HepG2 (cell line): ENCODE results near the gene IQCN. TPM values are rescaled to one million over a fixed set of nuclear protein-coding genes. Genes with fewer than 3 reads are reported as not detected.
A peak's percentile ranks its signal among the peaks of the same experiment; 100 is the strongest.

Experiments
- HIVEP1 ChIP-seq: sonication (generic); formaldehyde crosslinking; IDR thresholded peaks from 2 replicates; pipeline ENCODE4 v1.4.0; 2020; ENCODE audit warnings: mild to moderate bottlenecking, missing genetic modification reagents
- HMG20B ChIP-seq: conservative IDR thresholded peaks from 2 replicates; pipeline ENCODE4 v1.6.1; 2016; ENCODE audit warnings: missing genetic modification reagents, missing compliant biosample characterization
- JUN ChIP-seq: sonication (generic); formaldehyde crosslinking; IDR thresholded peaks from 2 replicates; pipeline ENCODE4 v1.4.0; 2020; ENCODE audit warnings: mild to moderate bottlenecking, missing genetic modification reagents
- MED1 ChIP-seq: sonication (generic); formaldehyde crosslinking; IDR thresholded peaks from 2 replicates; pipeline ENCODE4 v1.4.0; 2020; ENCODE audit warnings: missing genetic modification reagents
- RNF2 ChIP-seq: fragments of 450-650 bp; conservative IDR thresholded peaks from 2 replicates; pipeline ENCODE4 v1.6.1; 2016; ENCODE audit warnings: low read depth
- SNAPC4 ChIP-seq: sonication (generic); formaldehyde crosslinking; IDR thresholded peaks from 2 replicates; pipeline ENCODE4 v1.4.0; 2020; ENCODE audit warnings: mild to moderate bottlenecking, missing genetic modification reagents
- ZMAT3 ChIP-seq: sonication (generic); formaldehyde crosslinking; conservative IDR thresholded peaks from 2 replicates; pipeline ENCODE4 v1.7.0; 2021; ENCODE audit warnings: missing genetic modification reagents
- ZNF225 ChIP-seq: sonication (generic); formaldehyde crosslinking; IDR thresholded peaks from 2 replicates; pipeline ENCODE4 v1.4.0; 2020; ENCODE audit warnings: mild to moderate bottlenecking, missing genetic modification reagents
- ZNF296 ChIP-seq: sonication (generic); formaldehyde crosslinking; conservative IDR thresholded peaks from 2 replicates; pipeline ENCODE4 v1.5.0; 2020; ENCODE audit warnings: mild to moderate bottlenecking, missing genetic modification reagents
- ZNF33A ChIP-seq: sonication (generic); formaldehyde crosslinking; IDR thresholded peaks from 2 replicates; pipeline ENCODE4 v1.5.1; 2020; ENCODE audit warnings: missing genetic modification reagents, mild to moderate bottlenecking, moderate library complexity, borderline replicate concordance
- ZNF484 ChIP-seq: sonication (generic); formaldehyde crosslinking; IDR thresholded peaks from 2 replicates; pipeline ENCODE4 v1.5.1; 2020; ENCODE audit warnings: mild to moderate bottlenecking, low read depth, missing genetic modification reagents, borderline replicate concordance
- ZNF746 ChIP-seq: sonication (generic); formaldehyde crosslinking; IDR thresholded peaks from 2 replicates; pipeline ENCODE4 v1.8.0; 2022; ENCODE audit warnings: mild to moderate bottlenecking, missing genetic modification reagents
- ZNF891 ChIP-seq: sonication (generic); formaldehyde crosslinking; IDR thresholded peaks from 2 replicates; pipeline ENCODE4 v1.5.0; 2020; ENCODE audit warnings: mild to moderate bottlenecking, missing genetic modification reagents
- ZSCAN20 ChIP-seq: sonication (generic); formaldehyde crosslinking; IDR thresholded peaks from 2 replicates; pipeline ENCODE4 v1.4.0; 2020; ENCODE audit warnings: missing genetic modification reagents, mild to moderate bottlenecking, borderline replicate concordance
- polyA plus RNA-seq, 8 experiments: library from polyadenylated mRNA; depleted of rRNA in 3 of 8; stranded (reverse) in 7 of 8; unstranded in 1 of 8; fragments of >200 nt; fragmentation: Illumina TruSeq in 4 of 8; extraction: Trizol in 4 of 8; gene quantifications; 2 replicates each; pipeline versions ENCODE4 v1.2.1 to v1.2.3, GENCODE V29; 2011 to 2016; ENCODE audit warnings: low read depth in 4 of 8, missing spikeins in 1 of 8, mixed read lengths in 1 of 8; ENCODE audit not compliant: insufficient read depth in 1 of 8
- total RNA-seq, 5 experiments: library from RNA; depleted of rRNA; stranded (reverse); fragments of >200 nt; fragmentation: Illumina TruSeq; extraction: Trizol; gene quantifications; 2 replicates each; pipeline ENCODE4 v1.2.3, GENCODE V29; 2016; ENCODE audit warnings: low read depth in 1 of 5
- TF ChIP-seq, protein P1 (sequence below): sonication (generic); formaldehyde crosslinking; IDR thresholded peaks from 2 replicates; pipeline ENCODE4 v1.4.0; 2020; ENCODE audit warnings: missing genetic modification reagents, mild to moderate bottlenecking, borderline replicate concordance
- TF ChIP-seq, protein P2 (sequence below): sonication (generic); formaldehyde crosslinking; IDR thresholded peaks from 2 replicates; pipeline ENCODE4 v1.4.0; 2020; ENCODE audit warnings: missing genetic modification reagents
- TF ChIP-seq, protein P3 (sequence below): sonication (generic); formaldehyde crosslinking; IDR thresholded peaks from 2 replicates; pipeline ENCODE4 v1.4.0; 2020; ENCODE audit warnings: mild to moderate bottlenecking, missing genetic modification reagents
- TF ChIP-seq, protein P4 (sequence below): sonication (generic); formaldehyde crosslinking; conservative IDR thresholded peaks from 2 replicates; pipeline ENCODE4 v1.8.0; 2022; ENCODE audit warnings: mild to moderate bottlenecking, moderate library complexity, missing genetic modification reagents

The IQCN gene
- total and polyA plus RNA-seq, 2 of the 13 experiments (the other 11 are each of a cell fraction or from before 2014, with no cell fraction given) = 0.04 to 0.18 TPM

DNA sequence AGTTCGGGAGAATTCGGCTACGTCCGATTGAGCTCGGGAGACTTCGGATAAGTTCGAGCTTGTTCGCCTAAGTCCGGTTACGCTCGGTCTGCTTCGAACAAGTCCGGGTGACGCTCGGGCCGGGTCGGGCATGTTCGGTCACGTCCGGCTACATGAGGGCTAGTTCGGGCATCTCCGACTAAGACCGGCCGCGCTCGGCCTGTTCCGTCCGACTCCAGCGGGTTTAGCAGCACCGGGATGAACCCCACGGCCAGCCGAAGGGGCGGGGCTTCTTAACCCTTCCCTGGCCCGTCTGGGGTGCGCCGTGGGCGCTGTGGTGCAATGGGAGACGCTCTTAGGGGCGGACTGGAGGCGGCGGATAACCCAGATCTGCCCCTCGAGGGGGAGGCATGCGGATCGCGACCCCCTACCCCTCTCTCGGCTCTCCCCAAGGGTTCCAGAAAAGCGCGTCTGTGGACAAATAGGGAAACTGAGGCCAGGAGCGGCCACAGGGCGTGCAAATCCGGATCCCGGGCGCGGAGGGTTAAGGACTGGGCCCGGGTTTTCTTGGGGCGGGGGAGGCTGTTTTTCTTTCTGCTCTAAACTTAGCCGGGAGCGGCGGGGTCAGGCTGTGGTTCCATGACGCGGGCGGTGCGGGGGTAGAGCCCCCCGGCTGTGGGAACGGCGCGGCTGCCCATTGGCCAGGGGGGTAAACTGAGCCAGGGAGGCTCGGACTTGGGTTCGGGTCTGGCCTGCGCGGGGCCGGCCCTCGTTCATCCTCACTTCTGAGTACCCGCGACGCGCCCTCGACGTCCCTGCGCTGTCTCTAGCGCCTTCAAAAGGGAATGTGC lies 49.5 kb downstream of the IQCN start (continued):
- TF ChIP-seq SNAPC4 (CRISPR knock-in tag) = 0 out of 2 replicates have a peak, but pooled peaks have one; percentile 36
- TF ChIP-seq RNF2 = no peak
- TF ChIP-seq, protein P1, sequence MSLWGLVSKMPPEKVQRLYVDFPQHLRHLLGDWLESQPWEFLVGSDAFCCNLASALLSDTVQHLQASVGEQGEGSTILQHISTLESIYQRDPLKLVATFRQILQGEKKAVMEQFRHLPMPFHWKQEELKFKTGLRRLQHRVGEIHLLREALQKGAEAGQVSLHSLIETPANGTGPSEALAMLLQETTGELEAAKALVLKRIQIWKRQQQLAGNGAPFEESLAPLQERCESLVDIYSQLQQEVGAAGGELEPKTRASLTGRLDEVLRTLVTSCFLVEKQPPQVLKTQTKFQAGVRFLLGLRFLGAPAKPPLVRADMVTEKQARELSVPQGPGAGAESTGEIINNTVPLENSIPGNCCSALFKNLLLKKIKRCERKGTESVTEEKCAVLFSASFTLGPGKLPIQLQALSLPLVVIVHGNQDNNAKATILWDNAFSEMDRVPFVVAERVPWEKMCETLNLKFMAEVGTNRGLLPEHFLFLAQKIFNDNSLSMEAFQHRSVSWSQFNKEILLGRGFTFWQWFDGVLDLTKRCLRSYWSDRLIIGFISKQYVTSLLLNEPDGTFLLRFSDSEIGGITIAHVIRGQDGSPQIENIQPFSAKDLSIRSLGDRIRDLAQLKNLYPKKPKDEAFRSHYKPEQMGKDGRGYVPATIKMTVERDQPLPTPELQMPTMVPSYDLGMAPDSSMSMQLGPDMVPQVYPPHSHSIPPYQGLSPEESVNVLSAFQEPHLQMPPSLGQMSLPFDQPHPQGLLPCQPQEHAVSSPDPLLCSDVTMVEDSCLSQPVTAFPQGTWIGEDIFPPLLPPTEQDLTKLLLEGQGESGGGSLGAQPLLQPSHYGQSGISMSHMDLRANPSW (CRISPR knock-in tag) = 0 out of 2 replicates have a peak, but pooled peaks have one; percentile 42
- TF ChIP-seq, protein P2, sequence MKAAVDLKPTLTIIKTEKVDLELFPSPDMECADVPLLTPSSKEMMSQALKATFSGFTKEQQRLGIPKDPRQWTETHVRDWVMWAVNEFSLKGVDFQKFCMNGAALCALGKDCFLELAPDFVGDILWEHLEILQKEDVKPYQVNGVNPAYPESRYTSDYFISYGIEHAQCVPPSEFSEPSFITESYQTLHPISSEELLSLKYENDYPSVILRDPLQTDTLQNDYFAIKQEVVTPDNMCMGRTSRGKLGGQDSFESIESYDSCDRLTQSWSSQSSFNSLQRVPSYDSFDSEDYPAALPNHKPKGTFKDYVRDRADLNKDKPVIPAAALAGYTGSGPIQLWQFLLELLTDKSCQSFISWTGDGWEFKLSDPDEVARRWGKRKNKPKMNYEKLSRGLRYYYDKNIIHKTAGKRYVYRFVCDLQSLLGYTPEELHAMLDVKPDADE = no peak
- no peak for TF ChIP-seq ZNF484 (CRISPR knock-in tag)
- no peak for TF ChIP-seq MED1 (CRISPR knock-in tag)
- TF ChIP-seq HIVEP1 (CRISPR knock-in tag) = no peak; the same call in 1 of the 2 replicates
- TF ChIP-seq, protein P3, sequence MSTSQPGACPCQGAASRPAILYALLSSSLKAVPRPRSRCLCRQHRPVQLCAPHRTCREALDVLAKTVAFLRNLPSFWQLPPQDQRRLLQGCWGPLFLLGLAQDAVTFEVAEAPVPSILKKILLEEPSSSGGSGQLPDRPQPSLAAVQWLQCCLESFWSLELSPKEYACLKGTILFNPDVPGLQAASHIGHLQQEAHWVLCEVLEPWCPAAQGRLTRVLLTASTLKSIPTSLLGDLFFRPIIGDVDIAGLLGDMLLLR (CRISPR knock-in tag) = no peak
- TF ChIP-seq ZNF746 (CRISPR knock-in tag) = no peak
- TF ChIP-seq JUN (CRISPR knock-in tag) = no peak
- TF ChIP-seq, protein P4, sequence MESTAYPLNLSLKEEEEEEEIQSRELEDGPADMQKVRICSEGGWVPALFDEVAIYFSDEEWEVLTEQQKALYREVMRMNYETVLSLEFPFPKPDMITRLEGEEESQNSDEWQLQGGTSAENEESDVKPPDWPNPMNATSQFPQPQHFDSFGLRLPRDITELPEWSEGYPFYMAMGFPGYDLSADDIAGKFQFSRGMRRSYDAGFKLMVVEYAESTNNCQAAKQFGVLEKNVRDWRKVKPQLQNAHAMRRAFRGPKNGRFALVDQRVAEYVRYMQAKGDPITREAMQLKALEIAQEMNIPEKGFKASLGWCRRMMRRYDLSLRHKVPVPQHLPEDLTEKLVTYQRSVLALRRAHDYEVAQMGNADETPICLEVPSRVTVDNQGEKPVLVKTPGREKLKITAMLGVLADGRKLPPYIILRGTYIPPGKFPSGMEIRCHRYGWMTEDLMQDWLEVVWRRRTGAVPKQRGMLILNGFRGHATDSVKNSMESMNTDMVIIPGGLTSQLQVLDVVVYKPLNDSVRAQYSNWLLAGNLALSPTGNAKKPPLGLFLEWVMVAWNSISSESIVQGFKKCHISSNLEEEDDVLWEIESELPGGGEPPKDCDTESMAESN = no peak
- TF ChIP-seq ZNF296 = no peak
- peak; percentile 46 for TF ChIP-seq ZNF891
- no peak for TF ChIP-seq ZMAT3 (CRISPR knock-in tag)
- no peak for TF ChIP-seq HMG20B
- no peak for TF ChIP-seq ZNF225 (CRISPR knock-in tag)
- no peak for TF ChIP-seq ZNF33A (CRISPR knock-in tag)
- TF ChIP-seq ZSCAN20 (CRISPR knock-in tag) = no peak
